ENCODE results near the gene CLIP3. TPM values are rescaled to one million over a fixed set of nuclear protein-coding genes. Genes with fewer than 3 reads are reported as not detected.

Gene CLIP3
- total and polyA plus RNA-seq, 9 of the 15 experiments (the other 6 are each of a cell fraction or from before 2014, with no cell fraction given), result 0.01 to 0.50 (median 0.15) TPM; not detected in 1

GRCh38 chr19:36046443-36047050 lies 13.9 kb upstream of the CLIP3 start (continued):
- no peak for TF ChIP-seq ZNF239 (CRISPR knock-in tag; IDR thresholded peaks at IDR 0.05)

- CTCF ChIA-PET (ENCODE audit: low intra/inter-chr PET ratio), result no interaction called here
- Histone ChIP-seq H3K9me1 (ENCODE audit: control insufficient read depth, insufficient read depth, low read length) (no peaks in the 10 kb centered on the region), H3K27ac (ENCODE audit: extremely low read depth, low read depth, low read length) (no peak overlapping the region), H3K9me3 (replicated peaks; ENCODE audit: control insufficient read depth, insufficient read depth, low read depth, low read length) (no peaks in the 10 kb centered on the region), H3K4me1 (replicated peaks in 1 of 2; ENCODE audit: control insufficient read depth in 2 of 2, insufficient read depth in 2 of 2, low read length in 2 of 2) (peaks cover 0 to 3% of the 10 kb centered on the region in 2 experiments; a peak in 2 of 5 replicates), H3K4me2 (ENCODE audit: insufficient read depth, low read length) (no peak overlapping the region), H2AFZ (ENCODE audit: low read depth, low read length) (no peak overlapping the region), H3K36me3 (ENCODE audit: control insufficient read depth, insufficient read depth, low read length) (0 out of 3 replicates have a peak, but pooled peaks cover 5% of the 10 kb centered on the region), H3K79me2 (ENCODE audit: control insufficient read depth, insufficient read depth, low read length) (no peaks in the 10 kb centered on the region), H3K9ac (ENCODE audit: insufficient read depth in 1 of 2, low read depth in 2 of 2, low read length in 2 of 2) (no peak overlapping the region), H3K4me3 (no peak overlapping the region), H4K20me1 (replicated peaks; ENCODE audit: control insufficient read depth, insufficient read depth, low read length) (no peaks in the 10 kb centered on the region), H3K27me3 (ENCODE audit: control insufficient read depth in 2 of 2, insufficient read depth in 2 of 2, low read length in 2 of 2) (no peaks in the 10 kb centered on the region)
- POLR2A ChIA-PET, result interaction anchor here (0.7 kb wide), 1 partner anchor 9 kb away, joined by 3 read pairs; no protein-coding TSS in a partner anchor
- TF ChIP-seq CHD1 (IDR thresholded peaks at IDR 0.05; ENCODE audit: low read length) (no peak), MCM3 (IDR thresholded peaks at IDR 0.05) (no peak), ZBTB12 (CRISPR knock-in tag; IDR thresholded peaks at IDR 0.05) (no peak), E2F4 (CRISPR knock-in tag; IDR thresholded peaks at IDR 0.05; ENCODE audit: low read depth) (no peak), MYNN (IDR thresholded peaks at IDR 0.05) (no peak), MYNN (CRISPR knock-in tag; IDR thresholded peaks at IDR 0.05) (no peak), E2F1 (CRISPR knock-in tag; IDR thresholded peaks at IDR 0.05) (no peak), ZNF143 (CRISPR knock-in tag; IDR thresholded peaks at IDR 0.05) (no peak), IRF9 (tag; IDR thresholded peaks at IDR 0.05) (no peak), FOXJ3 (CRISPR knock-in tag; IDR thresholded peaks at IDR 0.05) (no peak)
- intact Hi-C loops (cut with micrococcal nuclease), result no loop called here
- no TSS peak for BruUV-seq (replicated peaks)
- ATAC-seq (no peak), FAIRE-seq (no peak), DNase-seq (ENCODE audit: extremely low read depth in 1 of 4, low spot score in 3 of 4) (no peak)
- in situ Hi-C loops (cut with MboI), result no loop called here
- WGBS (ENCODE audit: insufficient coverage, low coverage, missing lambda C conversion rate), result 88% methylated on average over 2 of the region's 2 CpGs
Observed at GRCh38 chr19:36043952-36044351, 11.3 kb upstream of the CLIP3 start.

Measured in K562 (cell line).